Duodenal mucosa (tissue), 2 donors: ENCODE results near the gene ZNF283.

Experiments
- H3K27ac ChIP-seq: one replicate; pipeline ENCODE4 v1.7.0; 2013; ENCODE audit warnings: low read depth, low read length
- H3K27me3 ChIP-seq, 2 donors: one replicate each; pipeline ENCODE4 v1.7.0; 2013; ENCODE audit warnings: low read length in 2 of 2, control low read depth in 1 of 2; ENCODE audit not compliant: insufficient read depth in 2 of 2, control insufficient read depth in 1 of 2
- H3K36me3 ChIP-seq, 2 donors: one replicate each; pipeline ENCODE4 v1.7.0; 2013; ENCODE audit warnings: low read length in 2 of 2, control low read depth in 1 of 2; ENCODE audit not compliant: insufficient read depth in 2 of 2, control insufficient read depth in 1 of 2
- H3K4me1 ChIP-seq, 2 donors: one replicate each; pipeline ENCODE4 v1.7.0; 2013; ENCODE audit warnings: low read length in 2 of 2, control low read depth in 1 of 2; ENCODE audit not compliant: insufficient read depth in 2 of 2, control insufficient read depth in 1 of 2
- H3K4me3 ChIP-seq, 2 donors: one replicate each; pipeline ENCODE4 v1.7.0; 2013; ENCODE audit warnings: low read length in 2 of 2, low read depth in 1 of 2
- H3K9ac ChIP-seq, 2 donors: one replicate each; pipeline ENCODE4 v1.7.0; 2013; ENCODE audit warnings: low read length in 2 of 2, low read depth in 1 of 2
- H3K9me3 ChIP-seq, 2 donors: one replicate each; pipeline ENCODE4 v1.7.0; 2013; ENCODE audit warnings: low read length in 2 of 2, control low read depth in 1 of 2; ENCODE audit not compliant: control insufficient read depth in 1 of 2

Gene ZNF283

GRCh38 chr19:43784241-43784980, 42.7 kb upstream of the ZNF283 start:
- Histone ChIP-seq H3K9me3 (no peaks in the 10 kb centered on the region), H3K9ac (no peak overlapping the region), H3K27me3 (no peaks in the 10 kb centered on the region), H3K4me1 (peaks cover 27 to 45% of the 10 kb centered on the region in 2 donors), H3K27ac (no peak overlapping the region), H3K36me3 (no peaks in the 10 kb centered on the region), H3K4me3 (no peak overlapping the region)

- H3K27me3 ChIP-seq: no peaks in the 10 kb centered on the region
- no peaks in the 10 kb centered on the region for H3K36me3 ChIP-seq
- H3K9me3 ChIP-seq: no peaks in the 10 kb centered on the region
- H3K27ac ChIP-seq: no peak overlapping the region
- H3K4me3 ChIP-seq: peak overlapping the region in 1 of 2 donors; percentile 19
- H3K9ac ChIP-seq: no peak overlapping the region
- H3K4me1 ChIP-seq: peaks cover 24 to 37% of the 10 kb centered on the region in 2 donors
Measured at GRCh38 chr19:43784981-43785808, 41.9 kb upstream of the ZNF283 start.

- Histone ChIP-seq H3K27me3 (no peaks in the 10 kb centered on the region), H3K36me3 (no peaks in the 10 kb centered on the region), H3K9me3 (no peaks in the 10 kb centered on the region), H3K27ac (no peak overlapping the region), H3K4me3 (no peak overlapping the region), H3K4me1 (peaks cover 19 to 27% of the 10 kb centered on the region in 2 donors), H3K9ac (no peak overlapping the region)
Measured at GRCh38 chr19:43786665-43787064, 40.5 kb upstream of the ZNF283 start.

GRCh38 chr19:43789029-43789428, 38.1 kb upstream of the ZNF283 start:
- H3K4me1 ChIP-seq: peaks cover 12 to 15% of the 10 kb centered on the region in 2 donors
- no peaks in the 10 kb centered on the region for H3K9me3 ChIP-seq
- H3K36me3 ChIP-seq: no peaks in the 10 kb centered on the region
- no peaks in the 10 kb centered on the region for H3K27me3 ChIP-seq
- H3K27ac ChIP-seq: no peak overlapping the region
- no peak overlapping the region for H3K4me3 ChIP-seq
- H3K9ac ChIP-seq: no peak overlapping the region

- Histone ChIP-seq H3K36me3 (no peaks in the 10 kb centered on the region), H3K27me3 (no peaks in the 10 kb centered on the region), H3K9me3 (no peaks in the 10 kb centered on the region), H3K9ac (no peak overlapping the region), H3K27ac (no peak overlapping the region), H3K4me3 (no peak overlapping the region), H3K4me1 (no peaks in the 10 kb centered on the region)
Measured at GRCh38 chr19:43790587-43790986, 36.5 kb upstream of the ZNF283 start.

GRCh38 chr19:43797118-43797517, 30.0 kb upstream of the ZNF283 start:
- Histone ChIP-seq H3K27me3 (peaks cover 0 to 6% of the 10 kb centered on the region in 2 donors), H3K36me3 (no peaks in the 10 kb centered on the region), H3K27ac (no peak overlapping the region), H3K9me3 (no peaks in the 10 kb centered on the region), H3K4me3 (no peak overlapping the region), H3K4me1 (peaks cover 6 to 11% of the 10 kb centered on the region in 2 donors), H3K9ac (no peak overlapping the region)

GRCh38 chr19:43797556-43797955, 29.6 kb upstream of the ZNF283 start:
- peaks cover 0 to 6% of the 10 kb centered on the region in 2 donors for H3K27me3 ChIP-seq
- H3K27ac ChIP-seq: no peak overlapping the region

GRCh38 chr19:43798026-43798545, 29.0 kb upstream of the ZNF283 start:
- H3K27ac ChIP-seq: no peak overlapping the region
- H3K4me1 ChIP-seq: peaks cover 6 to 11% of the 10 kb centered on the region in 2 donors
- H3K4me3 ChIP-seq: peak overlapping the region; percentile 69 to 78
- H3K9me3 ChIP-seq: no peaks in the 10 kb centered on the region
- H3K27me3 ChIP-seq: peaks cover 0 to 6% of the 10 kb centered on the region in 2 donors
- peak overlapping the region; percentile 36 to 64 for H3K9ac ChIP-seq
- H3K36me3 ChIP-seq: no peaks in the 10 kb centered on the region

More at GRCh38 chr19:43797556-43797955, 29.6 kb upstream of the ZNF283 start:
- H3K9ac ChIP-seq: no peak overlapping the region
- no peaks in the 10 kb centered on the region for H3K9me3 ChIP-seq
- peaks cover 6 to 11% of the 10 kb centered on the region in 2 donors for H3K4me1 ChIP-seq
- H3K4me3 ChIP-seq: no peak overlapping the region
- H3K36me3 ChIP-seq: no peaks in the 10 kb centered on the region

- Histone ChIP-seq H3K36me3 (no peaks in the 10 kb centered on the region), H3K4me3 (peak overlapping the region; percentile 69 to 78), H3K9ac (peak overlapping the region; percentile 36 to 64), H3K9me3 (no peaks in the 10 kb centered on the region), H3K27ac (peak overlapping the region; percentile 32), H3K27me3 (peaks cover 0 to 6% of the 10 kb centered on the region in 2 donors), H3K4me1 (peaks cover 6 to 11% of the 10 kb centered on the region in 2 donors)
Measured at GRCh38 chr19:43798546-43799409, 28.3 kb upstream of the ZNF283 start.
